ENCODE data around the gene NRCAM. TPM values are rescaled to one million over a fixed set of nuclear protein-coding genes. Genes with fewer than 3 reads are reported as not detected.

NRCAM gene
- total and polyA plus RNA-seq, 2 of the 8 experiments (the other 6 are each of a cell fraction or from before 2014, with no cell fraction given): 2.7 to 3.8 TPM

GRCh38 chr7:108372618-108373017 lies 83.6 kb downstream of the NRCAM start (continued):
- TF ChIP-seq CHD7 (IDR thresholded peaks at IDR 0.05; ENCODE audit: insufficient replicate concordance, low read length) (no peak), NANOG (IDR thresholded peaks at IDR 0.05; ENCODE audit: insufficient read depth, low read depth, low read length, poor library complexity, severe bottlenecking) (no peak), ATF3 (IDR thresholded peaks at IDR 0.05; ENCODE audit: insufficient read depth, low read depth, low read length) (no peak), BRCA1 (IDR thresholded peaks at IDR 0.05; ENCODE audit: low read depth, low read length) (no peak), BCL11A (IDR thresholded peaks at IDR 0.05; ENCODE audit: low read depth in 2 of 2, low read length in 2 of 2) (no peak), POLR2A (IDR thresholded peaks at IDR 0.05; ENCODE audit: control extremely low read depth in 1 of 2, low read depth in 2 of 2, low read length in 2 of 2) (no peak)

All from H1 (cell line).